ENCODE data around the gene TRIM56.
"Not testable (repeated sequence)": the region's sequence is repeated elsewhere in the genome, so short reads cannot be mapped to it uniquely, and the experiment has no call there.

Gene TRIM56

GRCh38 chr7:101100858-101101847 is 15.9 kb downstream of the TRIM56 start:
- Mint-ChIP-seq H3K27me3 (peaks cover 13% of the 10 kb centered on the region), H3K4me3 (no peak overlapping the region), H3K36me3 (no peaks in the 10 kb centered on the region), H3K4me1 (ENCODE audit: low read depth) (peaks cover 24% of the 10 kb centered on the region), H3K27ac (no peak overlapping the region), H3K9me3 (ENCODE audit: low read depth) (no peaks in the 10 kb centered on the region)

- no peak overlapping the region for H3K27ac Mint-ChIP-seq
- no peaks in the 10 kb centered on the region for H3K36me3 Mint-ChIP-seq
- peaks cover 13% of the 10 kb centered on the region for H3K27me3 Mint-ChIP-seq
- no peak overlapping the region for H3K4me3 Mint-ChIP-seq
- no peaks in the 10 kb centered on the region for H3K9me3 Mint-ChIP-seq (ENCODE audit: low read depth)
- peaks cover 24% of the 10 kb centered on the region for H3K4me1 Mint-ChIP-seq (ENCODE audit: low read depth)
Observed at GRCh38 chr7:101102026-101102425, 16.7 kb downstream of the TRIM56 start.

GRCh38 chr7:101103701-101104100 is 18.4 kb downstream of the TRIM56 start:
- peaks cover 21% of the 10 kb centered on the region for H3K4me1 Mint-ChIP-seq (ENCODE audit: low read depth)
- H3K27ac Mint-ChIP-seq; H3K36me3 Mint-ChIP-seq; H3K9me3 Mint-ChIP-seq (ENCODE audit: low read depth); H3K4me3 Mint-ChIP-seq: not testable (repeated sequence)
- peaks cover 13% of the 10 kb centered on the region for H3K27me3 Mint-ChIP-seq

- Mint-ChIP-seq H3K9me3 (ENCODE audit: low read depth) (no peaks in the 10 kb centered on the region), H3K27me3 (peaks cover 13% of the 10 kb centered on the region), H3K27ac (no peak overlapping the region), H3K36me3 (no peaks in the 10 kb centered on the region), H3K4me3 (no peak overlapping the region), H3K4me1 (ENCODE audit: low read depth) (peaks cover 21% of the 10 kb centered on the region)
Observed at GRCh38 chr7:101104193-101104713, 19.0 kb downstream of the TRIM56 start.

GRCh38 chr7:101104799-101105198 is 19.5 kb downstream of the TRIM56 start:
- Mint-ChIP-seq H3K4me3 (no peak overlapping the region), H3K36me3 (no peaks in the 10 kb centered on the region), H3K9me3 (ENCODE audit: low read depth) (no peaks in the 10 kb centered on the region), H3K27me3 (peaks cover 16% of the 10 kb centered on the region), H3K4me1 (ENCODE audit: low read depth) (peaks cover 16% of the 10 kb centered on the region), H3K27ac (no peak overlapping the region)

GRCh38 chr7:101105248-101105647 is 20.0 kb downstream of the TRIM56 start:
- H3K4me1 Mint-ChIP-seq (ENCODE audit: low read depth): peaks cover 12% of the 10 kb centered on the region
- H3K36me3 Mint-ChIP-seq; H3K27ac Mint-ChIP-seq; H3K9me3 Mint-ChIP-seq (ENCODE audit: low read depth); H3K4me3 Mint-ChIP-seq: not testable (repeated sequence)
- H3K27me3 Mint-ChIP-seq: peaks cover 16% of the 10 kb centered on the region

GRCh38 chr7:101106386-101106785 is 21.1 kb downstream of the TRIM56 start:
- Mint-ChIP-seq H3K4me1 (ENCODE audit: low read depth) (peaks cover 1% of the 10 kb centered on the region), H3K27ac (no peak overlapping the region)

GRCh38 chr7:101108330-101108857 is 23.1 kb downstream of the TRIM56 start:
- Mint-ChIP-seq H3K36me3 (no peaks in the 10 kb centered on the region), H3K27ac (no peak overlapping the region), H3K9me3 (ENCODE audit: low read depth) (no peaks in the 10 kb centered on the region), H3K4me1 (ENCODE audit: low read depth) (no peaks in the 10 kb centered on the region), H3K4me3 (no peak overlapping the region), H3K27me3 (peaks cover 11% of the 10 kb centered on the region)

More at GRCh38 chr7:101106386-101106785, 21.1 kb downstream of the TRIM56 start:
- no peaks in the 10 kb centered on the region for H3K36me3 Mint-ChIP-seq
- H3K9me3 Mint-ChIP-seq (ENCODE audit: low read depth): no peaks in the 10 kb centered on the region
- peaks cover 16% of the 10 kb centered on the region for H3K27me3 Mint-ChIP-seq
- no peak overlapping the region for H3K4me3 Mint-ChIP-seq

- H3K4me1 Mint-ChIP-seq (ENCODE audit: low read depth): no peaks in the 10 kb centered on the region
- no peaks in the 10 kb centered on the region for H3K9me3 Mint-ChIP-seq (ENCODE audit: low read depth)
- no peak overlapping the region for H3K4me3 Mint-ChIP-seq
- no peaks in the 10 kb centered on the region for H3K36me3 Mint-ChIP-seq
- no peak overlapping the region for H3K27ac Mint-ChIP-seq
- H3K27me3 Mint-ChIP-seq: peaks cover 9% of the 10 kb centered on the region
Observed at GRCh38 chr7:101108961-101109360, 23.7 kb downstream of the TRIM56 start.

- H3K4me3 Mint-ChIP-seq: no peak overlapping the region
- no peaks in the 10 kb centered on the region for H3K36me3 Mint-ChIP-seq
- peaks cover 7% of the 10 kb centered on the region for H3K27me3 Mint-ChIP-seq
- H3K9me3 Mint-ChIP-seq (ENCODE audit: low read depth): no peaks in the 10 kb centered on the region
- H3K27ac Mint-ChIP-seq: no peak overlapping the region
- H3K4me1 Mint-ChIP-seq (ENCODE audit: low read depth): no peaks in the 10 kb centered on the region
Observed at GRCh38 chr7:101109368-101109767, 24.1 kb downstream of the TRIM56 start.

GRCh38 chr7:101111261-101111660 is 26.0 kb downstream of the TRIM56 start:
- no peak overlapping the region for H3K27ac Mint-ChIP-seq
- H3K27me3 Mint-ChIP-seq: peaks cover 2% of the 10 kb centered on the region
- H3K9me3 Mint-ChIP-seq (ENCODE audit: low read depth): no peaks in the 10 kb centered on the region

GRCh38 chr7:101112233-101112632 is 27.0 kb downstream of the TRIM56 start:
- H3K27me3 Mint-ChIP-seq: peaks cover 2% of the 10 kb centered on the region
- no peak overlapping the region for H3K27ac Mint-ChIP-seq
- no peaks in the 10 kb centered on the region for H3K36me3 Mint-ChIP-seq
- no peaks in the 10 kb centered on the region for H3K4me1 Mint-ChIP-seq (ENCODE audit: low read depth)
- H3K4me3 Mint-ChIP-seq: no peak overlapping the region
- H3K9me3 Mint-ChIP-seq (ENCODE audit: low read depth): no peaks in the 10 kb centered on the region

More at GRCh38 chr7:101111261-101111660, 26.0 kb downstream of the TRIM56 start:
- Mint-ChIP-seq H3K4me1 (ENCODE audit: low read depth) (no peaks in the 10 kb centered on the region), H3K36me3 (no peaks in the 10 kb centered on the region), H3K4me3 (no peak overlapping the region)

- not testable (repeated sequence) for H3K9me3 Mint-ChIP-seq (ENCODE audit: low read depth); H3K4me3 Mint-ChIP-seq; H3K27ac Mint-ChIP-seq; H3K27me3 Mint-ChIP-seq; H3K4me1 Mint-ChIP-seq (ENCODE audit: low read depth); H3K36me3 Mint-ChIP-seq
Observed at GRCh38 chr7:101113140-101113539, 27.9 kb downstream of the TRIM56 start.

- Mint-ChIP-seq H3K9me3 (ENCODE audit: low read depth) (no peaks in the 10 kb centered on the region), H3K36me3 (no peaks in the 10 kb centered on the region), H3K27me3 (peaks cover 3% of the 10 kb centered on the region), H3K27ac (no peak overlapping the region), H3K4me1 (ENCODE audit: low read depth) (no peaks in the 10 kb centered on the region), H3K4me3 (no peak overlapping the region)
Observed at GRCh38 chr7:101113836-101114235, 28.6 kb downstream of the TRIM56 start.

GRCh38 chr7:101114492-101114891 is 29.2 kb downstream of the TRIM56 start:
- Mint-ChIP-seq H3K36me3 (no peaks in the 10 kb centered on the region), H3K4me1 (ENCODE audit: low read depth) (peaks cover under 1% of the 10 kb centered on the region), H3K4me3 (no peak overlapping the region), H3K9me3 (ENCODE audit: low read depth) (no peaks in the 10 kb centered on the region), H3K27me3 (peaks cover 1% of the 10 kb centered on the region), H3K27ac (no peak overlapping the region)

Data from activated naive CD8-positive, alpha-beta T cell (primary cell).